HG03159 (cell line): ENCODE measurements around the gene TIGIT.

Experiments
- ATAC-seq: cut with Tn5 transposase; IDR thresholded peaks from one replicate; pipeline ENCODE4 v1.9.1; 2021; ENCODE audit warnings: mild to moderate bottlenecking, moderate library complexity; ENCODE audit not compliant: unreplicated experiment

The TIGIT gene

DNA sequence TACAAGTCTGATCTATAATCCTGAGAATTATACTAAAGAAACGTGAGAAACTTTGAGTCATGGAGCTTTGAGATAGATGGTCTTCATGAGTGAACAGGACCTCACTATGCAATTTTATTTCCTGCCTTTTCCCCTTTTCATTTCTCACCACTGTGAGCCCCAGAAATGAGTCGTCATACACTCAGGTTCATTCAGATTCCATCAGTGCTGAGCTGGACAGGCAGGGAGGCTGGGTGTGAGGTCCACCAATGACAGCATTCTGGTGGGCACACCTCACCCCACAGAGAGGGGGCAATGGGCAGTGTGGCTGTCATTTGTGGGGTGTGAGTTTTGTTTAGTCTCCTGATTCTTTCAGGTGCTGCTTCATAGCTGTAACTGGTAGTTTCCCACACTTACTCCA lies 16.9 kb downstream of the TIGIT start:
- ATAC-seq: no peak

DNA sequence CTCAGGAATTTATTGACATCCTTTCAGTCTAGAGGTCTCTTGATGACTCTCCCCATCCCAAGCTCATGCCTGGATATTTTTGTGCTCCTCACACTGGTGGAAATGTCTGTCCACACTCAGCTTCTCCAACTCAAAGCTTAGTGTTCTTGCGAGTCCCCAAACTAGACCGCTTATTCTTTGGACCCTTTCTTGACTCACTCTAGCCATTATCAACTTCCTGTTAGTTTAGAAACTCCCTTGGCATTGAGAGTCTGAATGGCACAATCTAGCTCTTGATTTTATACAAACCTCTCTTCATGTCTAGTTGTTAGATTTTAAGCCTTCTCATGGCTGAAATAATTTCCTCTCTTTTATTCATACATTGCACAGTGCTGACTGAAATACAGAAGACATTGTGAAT lies 19.6 kb downstream of the TIGIT start:
- ATAC-seq: no peak

DNA sequence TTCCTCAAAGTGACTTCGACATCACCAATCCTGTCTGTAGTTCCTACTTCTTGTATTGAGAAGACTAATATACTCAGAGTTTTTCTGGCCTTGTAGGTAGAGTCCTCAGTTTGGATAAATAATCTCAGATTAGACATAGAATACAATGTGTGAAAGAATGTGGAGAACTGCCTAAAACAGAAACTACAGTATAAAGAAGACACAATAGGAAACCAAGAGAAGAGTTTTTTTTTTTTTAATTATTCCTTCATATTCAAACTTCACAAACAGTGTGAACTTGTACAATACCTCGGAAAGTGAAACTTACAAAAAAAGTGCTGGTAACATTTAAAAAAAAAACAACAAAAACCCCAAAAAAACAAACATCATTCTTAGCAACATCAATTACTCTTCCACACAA lies 20.5 kb downstream of the TIGIT start:
- ATAC-seq: no peak

DNA sequence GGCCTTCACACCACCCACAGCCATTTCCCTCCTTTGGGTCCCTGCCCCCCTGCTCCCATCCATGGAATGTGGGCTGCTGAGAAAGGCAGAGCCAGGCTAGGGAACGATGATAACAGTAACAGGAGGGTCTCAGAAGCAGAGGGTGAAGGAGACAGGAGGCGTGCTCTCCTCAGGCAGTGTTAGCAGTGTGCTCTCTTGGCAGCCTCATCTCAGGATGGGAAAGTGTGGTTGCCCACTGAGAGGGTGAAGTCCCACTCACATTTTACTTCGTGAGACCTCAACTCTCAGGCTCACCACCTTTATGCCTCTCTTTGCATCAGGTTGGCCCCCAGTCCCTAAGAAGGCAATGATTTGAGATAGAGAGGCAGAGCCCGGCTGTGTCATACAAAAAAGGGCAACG lies 24.5 kb downstream of the TIGIT start:
- ATAC-seq: no peak

DNA sequence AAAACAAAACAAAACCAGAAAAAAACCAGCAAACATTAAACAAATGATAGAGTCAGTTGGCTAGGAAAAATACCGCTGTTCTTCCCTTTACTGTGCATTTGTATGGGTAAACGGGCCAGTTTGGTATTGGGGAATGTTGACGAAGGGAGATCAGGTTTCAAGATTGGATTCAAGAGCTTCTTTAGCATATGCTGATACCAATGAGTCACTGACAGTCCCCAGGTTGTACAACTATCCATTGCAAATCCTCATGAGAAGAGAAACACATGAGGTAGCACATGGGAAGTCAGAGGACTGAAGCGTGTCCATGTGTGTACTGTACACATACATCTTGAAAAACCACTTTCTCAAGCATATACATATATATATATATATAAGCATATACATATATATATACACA lies 25.6 kb downstream of the TIGIT start:
- ATAC-seq: no peak

DNA sequence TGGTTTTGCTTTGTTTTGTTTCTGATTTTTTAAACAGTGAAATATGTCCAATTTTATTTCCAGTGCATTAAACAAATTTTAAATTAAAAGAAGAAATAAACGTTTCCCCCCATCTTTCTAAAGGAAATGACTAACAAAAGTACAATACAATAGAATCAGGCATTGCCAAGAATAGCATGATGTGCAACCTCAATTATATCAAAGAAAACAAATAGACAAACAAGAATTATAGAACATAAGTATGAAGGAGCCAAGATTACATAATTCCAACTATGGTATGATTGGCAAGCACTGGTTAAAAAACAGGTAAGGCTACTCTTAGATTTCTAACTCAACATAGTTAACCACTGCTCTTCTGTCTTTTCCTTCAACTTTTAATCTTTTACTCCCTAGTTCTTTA lies 26.4 kb downstream of the TIGIT start:
- no peak for ATAC-seq

DNA sequence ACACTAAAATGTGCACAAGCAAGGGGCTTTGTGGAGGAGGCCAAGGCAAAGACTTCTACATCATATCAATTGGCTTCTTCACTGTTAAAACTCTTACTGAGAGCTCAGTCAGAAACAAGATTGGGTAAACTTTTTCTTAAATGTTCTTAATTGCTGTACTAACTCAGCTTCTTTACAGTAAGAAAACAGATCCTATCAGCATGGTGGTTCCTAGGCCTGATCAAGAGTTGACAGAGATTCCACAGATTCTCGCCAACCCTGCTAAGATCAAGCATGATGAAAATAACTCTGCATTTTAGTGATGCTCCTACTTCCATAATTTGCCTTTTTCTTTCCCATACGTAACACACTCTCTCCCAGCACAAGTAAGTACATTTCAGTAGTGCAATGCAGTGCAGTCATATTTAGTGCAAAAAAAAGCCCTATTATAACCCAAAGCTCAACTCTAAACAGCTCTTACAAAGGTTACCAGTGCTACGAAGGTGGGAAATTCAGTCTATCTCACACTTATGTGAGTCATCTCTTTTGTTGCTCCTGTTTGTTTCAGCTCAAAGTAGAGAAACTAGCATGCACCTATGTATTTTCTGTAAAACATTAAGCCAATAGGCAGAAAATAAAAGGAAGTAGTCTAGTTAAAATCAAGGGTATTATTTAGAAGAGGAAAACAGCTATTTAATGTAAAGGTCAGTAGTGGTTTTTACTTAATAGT lies 29.9 kb downstream of the TIGIT start:
- no peak for ATAC-seq

DNA sequence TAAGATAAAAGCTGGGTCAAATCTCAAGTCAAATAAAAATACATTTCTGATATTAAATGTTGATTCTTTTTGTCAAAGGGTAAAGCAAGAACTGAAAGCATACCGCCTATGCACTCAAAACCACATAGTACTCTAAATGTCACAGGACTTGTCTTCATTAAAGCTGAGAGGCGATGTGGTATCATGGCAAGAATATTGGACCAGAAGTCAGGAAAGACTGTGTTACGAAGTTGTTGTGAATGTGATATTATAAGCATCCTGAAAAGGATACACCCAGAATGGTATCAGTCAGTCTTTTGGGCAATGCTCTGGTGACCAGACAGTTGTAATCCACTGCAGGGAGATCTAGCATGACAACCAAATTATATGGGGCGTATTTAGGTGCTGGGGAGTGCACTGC lies 33.8 kb downstream of the TIGIT start:
- ATAC-seq: no peak

DNA sequence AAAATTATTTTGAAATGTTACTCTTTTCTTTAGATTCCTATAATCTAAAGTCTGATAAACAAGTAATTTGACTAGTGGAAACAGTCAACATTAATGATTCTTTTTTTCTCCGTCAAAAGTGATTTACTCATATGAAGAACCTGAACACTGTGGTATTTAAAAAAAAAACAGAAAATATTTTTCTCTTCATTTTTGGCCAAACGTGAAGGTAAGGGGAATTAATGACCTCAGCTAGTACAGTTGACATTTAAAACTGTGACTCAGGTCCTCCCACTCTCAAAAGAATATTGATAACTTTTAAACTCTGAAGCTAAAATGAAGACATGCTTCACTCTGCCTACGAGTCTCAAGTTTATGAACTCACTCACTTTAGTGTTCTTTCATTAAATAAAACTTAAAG lies 34.5 kb downstream of the TIGIT start:
- ATAC-seq: no peak

DNA sequence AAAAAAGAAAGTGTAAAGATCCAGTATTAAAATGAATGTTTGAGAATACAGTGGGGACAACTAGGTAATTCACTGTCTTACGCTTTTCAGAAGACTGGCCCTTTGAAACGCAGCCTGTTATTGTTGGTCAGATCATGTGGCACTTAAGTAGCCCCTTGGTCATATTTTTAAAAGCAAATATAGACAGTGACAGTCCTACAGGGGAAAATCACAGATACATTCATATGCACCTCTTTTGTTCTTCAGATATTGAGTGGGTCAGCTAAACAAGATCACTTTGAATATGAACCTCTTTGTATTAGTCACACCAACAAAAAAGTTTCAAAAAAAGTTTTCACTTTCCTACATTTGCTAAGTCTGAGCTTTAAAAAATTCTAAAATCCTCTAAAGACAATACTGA lies 36.0 kb downstream of the TIGIT start:
- ATAC-seq: no peak

DNA sequence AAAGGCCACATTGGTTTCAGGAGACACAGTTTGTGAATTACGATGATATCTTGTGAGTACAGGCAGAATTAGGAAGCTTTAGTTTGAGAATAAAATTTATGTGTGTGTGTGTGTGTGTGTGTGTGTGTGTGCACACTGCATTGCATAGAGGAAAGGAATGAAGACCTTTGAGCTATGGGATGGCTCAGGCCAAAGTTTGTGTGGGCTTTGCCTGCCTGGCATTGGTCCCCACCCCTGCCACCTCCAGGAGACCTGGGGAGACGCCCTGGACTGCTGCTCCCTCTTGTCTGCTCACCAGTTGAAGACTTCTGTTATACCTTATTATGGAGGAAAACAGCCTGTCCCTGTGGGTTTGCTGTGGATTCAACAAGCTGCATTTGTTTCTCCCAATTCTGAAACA lies 37.2 kb downstream of the TIGIT start:
- ATAC-seq: no peak

DNA sequence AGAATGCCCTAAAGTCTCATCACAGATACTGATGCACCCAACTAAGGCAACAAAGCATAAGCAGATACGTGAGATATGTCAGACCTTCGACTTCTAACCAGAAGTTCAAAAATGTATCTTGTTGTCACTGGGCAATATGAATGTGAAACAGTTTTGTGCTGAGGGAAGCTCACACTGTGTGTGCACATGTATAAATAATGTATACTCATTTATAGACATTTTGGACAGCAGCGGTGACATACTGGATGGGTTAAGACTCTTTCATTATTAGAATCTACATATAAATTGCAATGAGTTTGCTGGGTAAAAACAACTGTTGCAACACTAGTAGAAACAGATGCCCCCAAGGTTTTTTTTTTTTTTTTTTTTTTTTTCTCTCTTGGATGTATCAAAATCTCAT lies 37.9 kb downstream of the TIGIT start:
- ATAC-seq: no peak

DNA sequence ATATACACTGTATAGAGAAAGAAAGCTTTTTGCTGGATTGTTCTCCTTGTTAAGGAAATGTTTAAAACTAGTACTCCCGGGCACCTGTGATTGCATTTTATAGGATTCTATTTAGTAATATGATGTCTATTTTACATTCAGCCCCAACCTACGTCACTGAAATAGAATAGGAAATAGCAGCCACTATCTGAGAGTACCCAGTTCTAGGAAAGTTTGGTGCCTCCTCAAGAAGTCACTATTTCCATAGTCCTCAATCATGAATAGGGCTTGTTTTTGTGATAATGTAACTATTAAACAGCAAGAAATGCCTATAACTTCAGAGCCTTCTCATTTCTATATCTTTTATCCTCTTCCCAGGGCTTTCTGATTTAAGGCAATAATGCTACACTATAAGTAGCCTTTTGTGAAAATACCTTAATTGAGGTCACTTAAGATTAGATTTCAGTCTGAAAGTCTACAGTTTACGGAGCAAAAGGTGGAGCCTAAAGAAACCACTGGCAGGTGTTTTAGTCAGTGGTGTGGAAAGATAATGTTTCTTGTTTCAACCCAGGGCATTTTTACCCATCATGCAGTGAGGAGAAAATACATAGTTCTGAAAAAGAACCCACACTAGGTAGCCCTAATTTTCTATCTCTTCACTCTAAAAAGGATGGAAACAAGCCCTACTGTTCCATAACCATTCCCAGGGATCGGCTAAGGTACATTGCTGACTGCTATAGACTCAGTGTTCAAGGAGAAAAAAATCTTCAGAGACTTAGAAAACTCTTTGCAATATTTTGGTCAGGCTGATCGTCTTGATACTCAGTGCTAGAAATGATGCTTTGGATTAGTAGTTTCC lies 38.7 kb downstream of the TIGIT start:
- peak; percentile 61 for ATAC-seq

DNA sequence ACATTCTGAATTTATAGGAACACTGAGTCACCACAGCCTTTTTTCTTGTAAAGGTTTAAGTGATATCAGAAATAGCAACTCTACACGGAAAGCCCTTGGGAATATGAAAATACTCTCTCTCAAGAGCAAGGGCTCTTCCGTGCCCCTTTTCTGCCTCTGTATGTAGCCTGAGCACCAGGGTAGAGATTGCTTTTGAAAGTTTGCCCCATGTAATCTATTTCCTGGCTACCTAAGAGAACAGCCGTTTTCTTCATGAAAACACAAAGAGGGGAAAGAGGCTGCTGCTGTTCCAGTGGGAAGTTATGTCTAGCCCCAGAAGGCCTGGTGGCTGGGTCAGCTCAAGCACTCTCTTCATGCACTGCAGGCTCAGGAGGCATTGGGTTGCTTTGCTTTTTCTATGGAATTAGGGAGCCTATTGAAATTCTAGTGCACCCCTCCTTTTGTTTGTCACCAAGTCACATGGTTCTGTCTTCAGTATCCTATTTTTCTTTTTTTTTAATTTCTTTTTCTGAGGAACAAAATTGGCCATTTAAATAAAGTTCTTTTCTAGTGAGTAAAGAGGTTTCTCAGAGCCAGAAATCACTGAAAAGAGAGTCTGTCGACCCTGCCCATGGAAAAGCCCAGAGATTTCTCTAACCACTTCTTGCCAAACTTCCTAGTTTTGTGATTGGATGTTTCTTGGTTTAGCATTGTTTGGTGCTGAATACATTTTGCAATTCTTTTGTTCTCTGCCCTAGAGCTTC lies 39.5 kb downstream of the TIGIT start:
- no peak for ATAC-seq

DNA sequence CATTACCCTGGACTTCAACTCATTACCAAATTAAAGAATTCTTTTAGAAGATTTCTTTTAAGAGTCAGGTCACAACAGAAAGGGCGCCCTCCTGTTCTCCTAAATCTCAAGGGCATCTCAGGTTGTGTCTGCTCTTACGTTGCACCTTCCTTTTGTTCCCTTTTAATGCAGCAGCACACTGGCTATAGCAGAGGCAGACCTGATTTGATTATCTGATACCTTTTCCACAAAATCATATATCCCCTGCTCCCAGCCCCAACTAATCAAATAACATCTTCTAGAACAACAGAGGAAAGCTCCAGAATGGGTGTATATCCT lies 40.1 kb downstream of the TIGIT start:
- ATAC-seq: no peak

DNA sequence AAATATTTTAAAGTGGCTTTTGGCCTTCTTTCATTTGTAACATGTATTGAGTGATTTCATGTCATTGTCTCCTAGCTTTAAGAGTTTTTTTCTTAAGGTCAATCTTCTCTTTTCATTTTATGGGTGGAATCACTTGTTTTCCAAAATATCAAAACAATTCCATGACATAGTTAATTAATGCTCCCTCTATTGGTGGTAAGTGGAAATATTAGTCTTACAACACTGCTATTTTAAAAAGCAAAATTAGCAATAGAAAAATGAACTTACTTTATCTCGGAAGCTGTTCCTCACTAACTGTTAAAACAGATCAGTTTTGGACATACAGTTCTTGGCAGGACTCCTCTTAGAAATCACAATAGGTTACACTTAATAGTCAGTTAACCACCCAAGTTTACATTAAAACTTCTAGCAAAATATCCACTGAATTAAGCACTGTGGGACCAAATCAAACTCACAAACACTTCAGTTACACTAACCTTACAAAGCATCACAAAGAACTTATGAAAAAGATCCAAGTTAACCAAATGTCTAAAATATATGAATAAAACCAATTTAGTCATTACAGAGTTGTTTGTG lies 42.4 kb downstream of the TIGIT start:
- no peak for ATAC-seq

DNA sequence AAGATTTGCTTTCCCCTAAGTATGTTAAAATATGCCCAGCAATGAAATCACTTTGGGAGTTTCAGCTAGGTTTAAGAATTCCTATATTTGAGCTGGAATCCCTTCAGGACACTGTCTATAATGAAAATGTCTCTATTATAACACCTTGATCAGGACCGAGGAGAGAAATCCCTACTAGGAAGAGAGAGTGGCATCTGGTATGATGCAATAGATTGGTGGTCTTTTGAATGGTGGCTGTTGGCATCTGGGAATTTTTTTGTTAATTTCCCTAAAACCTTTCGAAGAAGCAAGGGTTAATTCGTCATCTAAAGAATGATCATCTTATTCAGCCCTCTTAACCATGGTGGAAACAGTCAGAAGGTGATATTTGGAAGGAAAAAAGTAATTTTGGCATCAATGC lies 43.0 kb downstream of the TIGIT start:
- no peak for ATAC-seq

DNA sequence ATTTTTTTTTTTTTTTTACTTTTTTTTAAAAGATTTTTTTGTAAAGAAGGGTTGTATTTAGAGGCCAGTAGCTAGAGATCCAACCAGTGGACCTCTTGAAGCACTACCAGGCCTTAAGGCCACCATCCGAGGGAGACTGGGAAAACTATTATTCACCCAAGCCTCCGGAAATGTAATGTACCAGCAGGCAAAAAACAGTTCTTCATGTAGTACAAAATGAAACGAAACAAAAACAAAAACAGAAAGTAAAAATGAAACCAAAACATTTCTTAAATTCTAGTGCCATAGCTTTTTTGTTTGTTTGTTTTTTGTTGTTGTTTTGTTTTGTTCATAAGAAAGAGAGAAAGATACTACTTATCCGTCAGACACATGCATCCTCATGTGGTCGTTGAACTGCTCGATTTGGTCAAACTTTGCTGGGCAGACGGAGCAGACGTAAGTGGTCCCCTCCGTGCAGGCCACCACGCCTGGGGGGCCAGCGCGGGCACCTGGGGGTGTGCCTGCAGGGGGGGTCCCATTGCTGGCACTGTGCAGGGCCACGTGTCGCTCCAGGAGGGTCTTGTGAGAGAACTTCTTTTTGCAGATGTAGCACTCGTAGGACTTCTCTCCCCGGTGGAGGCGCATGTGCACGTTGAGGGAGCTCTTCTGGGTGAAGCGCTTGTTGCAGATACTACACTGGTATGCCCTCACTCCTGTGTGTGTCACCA lies 45.0 kb downstream of the TIGIT start:
- no peak for ATAC-seq

DNA sequence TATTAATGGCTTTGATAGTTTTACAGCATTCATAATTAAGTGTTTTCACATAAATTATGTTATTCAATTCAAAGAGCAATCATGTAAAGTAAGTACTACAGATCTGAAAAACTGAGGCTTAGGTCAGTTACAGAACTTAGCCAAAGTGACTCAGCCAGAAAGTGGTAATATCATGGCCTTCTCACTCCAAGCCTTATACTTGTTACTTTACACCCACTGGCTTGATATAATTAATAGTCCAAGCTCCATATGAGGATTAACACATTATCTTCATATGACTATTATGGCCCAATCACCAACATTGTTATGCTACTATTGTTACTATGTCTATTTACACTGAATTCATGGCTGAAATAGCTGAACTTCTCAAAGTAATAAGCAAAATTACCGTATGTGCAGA lies 50.7 kb downstream of the TIGIT start:
- ATAC-seq: no peak

DNA sequence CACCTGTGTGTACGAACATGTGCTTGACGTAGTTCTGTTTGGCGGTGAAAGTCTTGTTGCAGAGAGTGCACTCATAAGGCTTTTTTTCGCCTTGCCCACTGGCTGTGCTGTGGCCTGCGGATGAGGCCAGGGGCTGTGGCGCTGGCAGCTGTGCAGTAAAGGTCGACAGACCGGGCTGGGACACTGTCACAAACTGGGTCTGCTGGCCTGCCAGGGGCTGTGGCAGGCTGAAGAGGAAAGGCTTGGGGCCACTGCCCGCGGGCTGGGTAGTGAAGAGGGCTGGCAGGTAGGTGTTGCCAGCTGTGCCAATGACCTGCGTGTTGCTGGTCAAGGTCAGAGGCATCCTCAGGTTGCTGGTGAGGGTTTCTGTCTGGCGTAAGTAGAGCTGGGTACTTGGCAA lies 56.4 kb downstream of the TIGIT start:
- ATAC-seq: no peak

DNA sequence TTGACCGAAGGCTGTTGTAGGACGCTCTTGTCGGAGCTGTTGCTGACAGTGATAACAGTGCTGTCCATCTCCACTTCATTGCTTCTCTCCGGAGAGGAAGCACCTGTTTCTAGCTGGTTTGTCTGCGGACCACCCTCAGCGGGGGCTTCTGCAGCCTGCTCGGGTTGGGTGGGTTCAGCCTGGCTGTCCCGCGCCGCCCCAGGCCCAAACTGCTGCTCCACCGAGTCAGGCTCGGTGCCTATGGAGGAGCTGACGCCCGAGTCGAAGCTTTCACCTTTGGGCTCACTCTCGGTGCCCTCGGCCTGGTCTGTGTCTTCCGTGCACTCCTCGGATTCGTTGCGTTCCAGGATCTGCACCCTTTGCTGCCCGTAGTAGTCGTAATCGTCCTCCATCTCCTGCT lies 56.9 kb downstream of the TIGIT start:
- ATAC-seq: no peak
